ENCODE results near the gene COQ6. TPM values are rescaled to one million over a fixed set of nuclear protein-coding genes. Genes with fewer than 3 reads are reported as not detected.

The COQ6 gene
- total and polyA plus RNA-seq, 2 of the 8 experiments (the other 6 are each of a cell fraction or from before 2014, with no cell fraction given) = 9.5 to 15.5 TPM

GRCh38 chr14:73909681-73910080 is 40.4 kb upstream of the COQ6 start:
- Histone ChIP-seq H4K8ac (ENCODE audit: extremely low read depth, insufficient read depth, low read length) (no peak overlapping the region), H4K5ac (ENCODE audit: insufficient read length, low read depth, low read length) (no peak overlapping the region), H3K9ac (replicated peaks in 1 of 4; ENCODE audit: extremely low read depth in 1 of 4, low read depth in 3 of 4, low read length in 3 of 4) (no peak overlapping the region), H3K4me3 (ENCODE audit: extremely low read depth in 1 of 4, insufficient read depth in 2 of 4, low read depth in 3 of 4, low read length in 4 of 4) (no peak overlapping the region), H3K18ac (ENCODE audit: extremely low read depth, low read length) (no peak overlapping the region), H2AFZ (ENCODE audit: low read length) (no peak overlapping the region), H2BK20ac (ENCODE audit: low read length) (no peak overlapping the region), H2BK5ac (ENCODE audit: low read depth, low read length) (no peak overlapping the region), H3K23me2 (ENCODE audit: low read depth, low read length) (no peaks in the 10 kb centered on the region), H3K4me1 (replicated peaks in 1 of 4; ENCODE audit: control insufficient read depth in 3 of 4, insufficient read depth in 4 of 4, low read length in 3 of 4) (no peaks in the 10 kb centered on the region), H4K91ac (replicated peaks; ENCODE audit: insufficient read length, low read length) (no peak overlapping the region), H3K36me3 (ENCODE audit: control insufficient read depth in 2 of 4, insufficient read depth in 4 of 4, low read length in 3 of 4) (peaks cover 3 to 56% (median 34%) of the 10 kb centered on the region in 4 experiments; a peak in 7 of 8 replicates), H2BK120ac (replicated peaks; ENCODE audit: low read depth, low read length) (no peak overlapping the region), H3K14ac (ENCODE audit: insufficient read length) (no peak overlapping the region), H3K27me3 (replicated peaks in 1 of 4; ENCODE audit: control insufficient read depth in 3 of 4, extremely low read depth in 1 of 4, insufficient read depth in 3 of 4, low read length in 3 of 4) (no peaks in the 10 kb centered on the region), H4K20me1 (replicated peaks in 1 of 2; ENCODE audit: control insufficient read depth in 1 of 2, insufficient read depth in 2 of 2, low read length in 2 of 2) (no peaks in the 10 kb centered on the region), H3K23ac (ENCODE audit: insufficient read length) (no peak overlapping the region), H3K79me2 (ENCODE audit: control insufficient read depth in 1 of 2, insufficient read depth in 2 of 2, low read length in 2 of 2) (no peaks in the 10 kb centered on the region), H3K4me2 (ENCODE audit: insufficient read depth in 1 of 2, low read depth in 2 of 2, low read length in 2 of 2) (no peak overlapping the region), H2BK12ac (ENCODE audit: low read depth, low read length) (no peak overlapping the region), H2BK15ac (ENCODE audit: low read length) (no peak overlapping the region), H3K4ac (replicated peaks; ENCODE audit: insufficient read length, low read depth, low read length) (no peak overlapping the region), H3K56ac (replicated peaks; ENCODE audit: insufficient read length, low read depth, low read length) (no peak overlapping the region), H3K9me3 (ENCODE audit: insufficient read depth in 2 of 2, low read depth in 1 of 2, low read length in 1 of 2) (no peaks in the 10 kb centered on the region; a peak in 1 of 4 replicates), H3K79me1 (ENCODE audit: low read depth, low read length) (no peaks in the 10 kb centered on the region), H3K27ac (ENCODE audit: low read depth, low read length) (no peak overlapping the region), H2AK5ac (ENCODE audit: low read depth, low read length) (no peak overlapping the region)
- ChIA-PET POLR2A (ENCODE audit: partially characterized antibody) (no interaction called here), CTCF (ENCODE audit: partially characterized antibody) (no interaction called here)
- TF ChIP-seq NANOG (IDR thresholded peaks at IDR 0.05; ENCODE audit: insufficient read depth, low read depth, low read length, poor library complexity, severe bottlenecking) (no peak), USF2 (IDR thresholded peaks at IDR 0.05; ENCODE audit: low read length) (no peak), HDAC6 (IDR thresholded peaks at IDR 0.05; ENCODE audit: low read depth, low read length) (no peak), BACH1 (IDR thresholded peaks at IDR 0.05; ENCODE audit: low read length) (no peak), SRF (IDR thresholded peaks at IDR 0.05; ENCODE audit: low read depth, low read length) (no peak), GTF2F1 (IDR thresholded peaks at IDR 0.05; ENCODE audit: borderline replicate concordance, low read depth, low read length) (no peak), SIX5 (IDR thresholded peaks at IDR 0.05; ENCODE audit: low read depth, low read length) (no peak), RBBP5 (IDR thresholded peaks at IDR 0.05; ENCODE audit: borderline replicate concordance, low read depth, low read length) (no peak), SP4 (IDR thresholded peaks at IDR 0.05; ENCODE audit: low read length) (no peak)
- DNase-seq (ENCODE audit: low read depth in 1 of 2, low spot score in 2 of 2) (no peak), FAIRE-seq (no peak)
- 83% methylated on average over 1 of the region's 1 CpG; no CpG with 5 or more reads in 1 of the 2 experiments for WGBS, 2 experiments (ENCODE audit: extremely low coverage in 1 of 2, insufficient coverage in 1 of 2, insufficient read length in 1 of 2, insufficient replicate concordance in 2 of 2, low coverage in 1 of 2, low lambda C conversion rate in 2 of 2, missing lambda C conversion rate in 1 of 2)
